IgD-negative memory B cell (primary cell): Measurements from ENCODE around the gene SNIP1. TPM values are rescaled to one million over a fixed set of nuclear protein-coding genes. Genes with fewer than 3 reads are reported as not detected.

Experiments
- polyA plus RNA-seq: library from polyadenylated mRNA; unstranded; fragments of 300-500 nt; fragmentation: Illumina TruSeq; gene quantifications from one replicate; pipeline ENCODE4 v1.2.3, GENCODE V29; 2021

SNIP1 gene
- polyA plus RNA-seq, 1 donor from 2014 or later = 7.3 TPM

Other genes with a start within 250 kb of the SNIP1 start
- 20.6 TPM for gene ZC3H12A, start 79.7 kb downstream of the SNIP1 start, polyA plus RNA-seq
- 151 TPM for gene MEAF6, start 39.5 kb downstream of the SNIP1 start, polyA plus RNA-seq
- gene DNALI1, start 2.6 kb upstream of the SNIP1 start, polyA plus RNA-seq = not detected
- 64.4 TPM for gene GNL2, start 41.6 kb upstream of the SNIP1 start, polyA plus RNA-seq
- gene RSPO1, start 80.6 kb upstream of the SNIP1 start, polyA plus RNA-seq = not detected
- gene CDCA8, start 138.2 kb upstream of the SNIP1 start, polyA plus RNA-seq = 1.4 TPM
- not detected for gene EPHA10, start 210.8 kb upstream of the SNIP1 start, polyA plus RNA-seq
- gene MANEAL, start 239.6 kb upstream of the SNIP1 start, polyA plus RNA-seq = 2.7 TPM